Endothelial cell of hepatic sinusoid (primary cell): ENCODE results near the gene OR2L5.

Experiments
- in situ Hi-C: cut with HindIII; loops from 2 replicates; pipeline ENCODE4 v1.10.0; 2017; ENCODE audit warnings: low sequenced_read_pairs

OR2L5 gene

GRCh38 chr1:248013229-248013710 is at the start of gene OR2L5:
Gene OR2L5 (plus strand): TSS chr1:248013660. CDS start chr1:248021948, 8,288 bp downstream.
- in situ Hi-C loops, result no loop called here

GRCh38 chr1:247964933-247965332 is 48.5 kb upstream of the OR2L5 start, which contains the start of gene OR2AK2:
Gene OR2AK2 (plus strand): TSS chr1:247965233. CDS start chr1:247965377, 144 bp downstream.
- in situ Hi-C loops, result no loop called here

- in situ Hi-C loops, result no loop called here
These were observed 46.8 kb upstream of the OR2L5 start for GRCh38 chr1:247966532-247967204.

GRCh38 chr1:247992986-247993385 is 20.5 kb upstream of the OR2L5 start:
- in situ Hi-C loops, result no loop called here

GRCh38 chr1:247998811-247999210 is 14.6 kb upstream of the OR2L5 start:
- in situ Hi-C loops, result no loop called here

- in situ Hi-C loops, result no loop called here
These were observed 13.3 kb upstream of the OR2L5 start for GRCh38 chr1:248000169-248000568.

- in situ Hi-C loops, result no loop called here
These were observed 5.7 kb upstream of the OR2L5 start for GRCh38 chr1:248007778-248008177.

- in situ Hi-C loops, result no loop called here
These were observed 3.8 kb upstream of the OR2L5 start for GRCh38 chr1:248009681-248010080.

- in situ Hi-C loops, result no loop called here
These were observed 2.3 kb downstream of the OR2L5 start for GRCh38 chr1:248015803-248016202.

- in situ Hi-C loops, result no loop called here
These were observed 16.3 kb downstream of the OR2L5 start, which contains the start of gene OR2L2 for GRCh38 chr1:248029770-248030169. Gene OR2L2 (plus strand): TSS chr1:248030070. CDS start chr1:248038268, 8,198 bp downstream.

- in situ Hi-C loops, result no loop called here
These were observed 31.7 kb downstream of the OR2L5 start for GRCh38 chr1:248045209-248045608.

- in situ Hi-C loops, result no loop called here
These were observed 33.1 kb downstream of the OR2L5 start, which contains the start of gene OR2L3 for GRCh38 chr1:248046536-248046935. Gene OR2L3 (plus strand): TSS chr1:248046836. CDS start chr1:248060682, 13,846 bp downstream.

- in situ Hi-C loops, result no loop called here
These were observed 33.5 kb downstream of the OR2L5 start for GRCh38 chr1:248047008-248047407.

- in situ Hi-C loops, result no loop called here
These were observed 41.2 kb downstream of the OR2L5 start for GRCh38 chr1:248054671-248055070.

GRCh38 chr1:248055261-248055660 is 41.8 kb downstream of the OR2L5 start:
- in situ Hi-C loops, result no loop called here

GRCh38 chr1:248065071-248065470 is 51.6 kb downstream of the OR2L5 start:
- in situ Hi-C loops, result no loop called here

GRCh38 chr1:248065604-248066003 is 52.1 kb downstream of the OR2L5 start:
- in situ Hi-C loops, result no loop called here
